GM18505 (cell line): Measurements from ENCODE around the gene GAN.
"Not testable (repeated sequence)": the region's sequence is repeated elsewhere in the genome, so short reads cannot be mapped to it uniquely, and the experiment has no call there.

ENCODE experiments used
- ATAC-seq: cut with Tn5 transposase; IDR thresholded peaks from one replicate; pipeline ENCODE4 v1.9.1; 2021; ENCODE audit not compliant: unreplicated experiment
- POLR2A ChIP-seq: IDR thresholded peaks from 4 replicates; pipeline ENCODE4 v1.6.1; 2011; ENCODE audit warnings: borderline replicate concordance; ENCODE audit not compliant: insufficient read depth, insufficient read length; ENCODE audit errors: extremely low read depth

GAN gene

DNA sequence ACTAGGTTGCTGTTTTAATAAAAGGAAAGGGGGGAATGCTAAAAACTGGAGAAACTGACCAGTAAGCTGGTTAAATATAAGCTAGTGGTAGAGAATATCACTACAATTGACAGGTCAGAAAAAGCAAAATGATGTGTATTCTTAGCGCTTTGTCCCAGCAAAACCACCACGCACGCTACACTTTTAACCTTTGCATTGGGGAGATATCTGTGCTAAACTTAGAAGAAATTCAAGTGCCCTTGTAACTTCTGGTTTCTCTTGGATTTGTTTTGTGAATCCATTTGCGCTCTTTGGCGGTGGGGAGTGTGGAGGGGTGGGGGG, 1.4 kb downstream of the GAN start:
- no peak for ATAC-seq
- no peak for TF ChIP-seq POLR2A

DNA sequence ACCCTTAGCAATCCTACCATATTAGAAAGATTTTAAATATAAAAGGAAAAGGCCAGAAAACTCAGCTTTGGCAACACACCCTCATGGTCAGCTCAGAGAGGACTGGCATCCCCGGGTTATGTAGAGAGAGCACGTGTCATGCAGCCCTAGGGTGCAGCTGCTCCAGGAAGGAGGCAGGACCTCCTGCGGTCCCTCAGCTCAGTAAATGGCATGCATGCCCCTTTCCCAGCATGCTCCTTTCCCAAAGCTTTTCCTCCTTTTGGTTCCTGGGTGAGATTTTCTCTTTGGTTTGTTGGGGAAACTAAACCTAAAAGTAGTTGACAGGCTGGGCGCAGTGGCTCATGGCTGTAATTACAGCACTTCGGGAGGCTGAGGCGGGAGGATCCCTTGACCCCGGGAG, 3.9 kb downstream of the GAN start:
- no peak for ATAC-seq
- TF ChIP-seq POLR2A, result no peak

DNA sequence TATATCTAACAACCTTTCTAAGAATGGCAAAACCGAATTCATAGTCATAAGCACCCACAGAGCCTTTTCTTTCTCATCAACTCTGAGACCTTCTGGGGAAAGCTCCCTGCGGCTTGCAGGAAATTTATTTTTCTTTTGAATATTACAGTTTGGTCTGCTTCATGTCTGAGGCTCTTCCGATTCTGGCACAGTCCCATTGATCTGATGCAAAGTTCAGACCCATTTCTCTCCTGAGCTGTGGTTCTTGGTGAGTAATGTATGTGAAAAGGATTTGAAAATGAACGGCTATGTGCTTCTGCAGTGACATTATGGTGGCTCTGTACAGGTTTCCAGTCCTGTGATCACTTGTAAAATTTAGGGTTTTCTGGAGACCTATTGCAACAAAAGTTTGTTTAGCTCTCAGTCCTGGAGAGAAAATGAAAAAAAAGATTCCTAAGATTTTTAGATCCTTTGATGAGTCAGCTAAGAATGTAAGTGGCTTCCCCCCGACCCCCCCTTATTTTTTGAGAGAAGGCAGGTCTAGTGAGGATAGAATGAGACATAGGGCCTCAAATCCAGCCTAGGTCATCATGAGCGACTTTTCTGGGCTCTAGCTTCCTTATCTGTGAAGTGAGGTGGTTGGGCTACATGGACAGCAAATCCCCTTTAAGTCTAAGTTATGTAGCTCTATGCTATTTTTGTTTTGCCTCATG, 4.6 kb downstream of the GAN start:
- ATAC-seq, result no peak
- no peak for TF ChIP-seq POLR2A

DNA sequence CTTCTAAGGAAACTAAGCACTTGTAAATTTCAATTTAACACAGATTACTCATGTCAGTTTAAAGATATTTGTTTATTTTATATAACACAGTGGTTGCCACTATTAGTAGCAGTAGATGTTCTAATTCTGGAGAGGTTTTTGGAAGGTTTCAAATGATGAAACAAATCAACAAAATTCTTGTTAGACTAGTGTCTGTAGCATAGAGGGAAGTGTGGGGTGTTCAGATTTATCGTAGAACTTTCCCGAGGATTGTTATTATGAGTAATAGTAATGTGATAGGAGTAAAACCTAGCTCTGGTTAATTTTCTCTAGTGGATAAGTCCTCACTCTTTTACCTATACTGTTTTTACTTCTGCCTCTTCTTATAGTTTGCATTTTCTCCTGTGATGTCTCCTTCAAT, 6.3 kb downstream of the GAN start:
- ATAC-seq, result no peak
- TF ChIP-seq POLR2A, result no peak

DNA sequence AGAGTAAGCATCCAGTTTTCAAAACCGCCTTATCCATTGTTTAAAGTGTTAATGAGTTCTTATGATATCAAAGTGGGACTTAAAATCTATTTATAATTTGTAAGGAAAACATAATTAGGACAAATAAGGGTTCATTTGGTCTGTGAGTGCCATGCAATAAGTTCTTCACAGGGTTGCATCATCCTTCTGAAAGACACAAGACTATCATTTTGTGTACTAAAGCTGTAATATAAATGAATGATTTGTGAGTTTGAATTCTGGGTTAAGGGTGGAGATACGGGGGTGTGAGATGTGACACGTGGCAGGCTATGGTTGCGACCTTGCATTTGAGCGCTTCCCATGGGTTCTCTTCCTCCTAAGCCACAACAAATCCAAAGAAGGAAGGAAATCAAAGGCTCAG, 6.8 kb downstream of the GAN start:
- no peak for ATAC-seq
- no peak for TF ChIP-seq POLR2A

DNA sequence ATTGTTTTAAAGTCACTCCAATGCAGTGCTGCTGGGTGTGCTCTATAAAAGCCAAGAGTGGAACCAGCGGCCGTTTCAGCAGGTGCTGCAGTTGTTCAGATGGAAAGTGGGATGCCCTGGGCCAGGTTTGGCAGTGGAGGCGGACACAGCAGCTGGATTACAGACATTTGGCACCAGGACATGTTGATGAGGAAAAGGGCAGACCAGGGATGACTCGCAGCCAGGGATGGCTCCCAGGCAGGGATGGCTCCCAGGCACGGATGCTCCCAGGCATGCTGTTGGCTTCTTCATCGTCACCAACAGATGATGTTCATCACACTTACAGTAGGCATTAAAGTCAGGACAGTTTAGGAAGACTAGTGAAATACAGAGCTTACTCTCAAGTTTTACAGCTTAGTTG, 10.0 kb downstream of the GAN start:
- ATAC-seq, result no peak

DNA sequence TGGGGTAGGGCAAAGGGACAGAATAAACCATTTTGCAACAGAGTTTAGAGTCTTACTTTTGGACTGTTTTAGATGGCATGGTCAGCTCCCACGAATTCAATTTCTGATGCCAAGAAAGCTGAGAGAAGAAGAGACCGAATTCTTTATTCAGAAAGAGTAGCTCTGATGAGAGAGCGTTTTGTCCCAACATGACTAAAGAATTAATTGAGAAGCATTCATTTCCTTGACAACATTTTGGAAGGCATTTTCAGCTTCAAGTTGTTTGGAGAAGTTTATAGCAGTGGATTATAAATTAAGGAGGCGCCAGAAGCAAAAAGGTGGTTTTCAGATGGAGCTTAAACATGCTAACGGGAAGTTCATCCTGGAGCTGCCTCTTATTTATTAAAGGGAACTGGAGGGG, 12.2 kb downstream of the GAN start:
- TF ChIP-seq POLR2A, result no peak
- ATAC-seq, result no peak

More for the DNA sequence above, 10.0 kb downstream of the GAN start:
- no peak for TF ChIP-seq POLR2A

DNA sequence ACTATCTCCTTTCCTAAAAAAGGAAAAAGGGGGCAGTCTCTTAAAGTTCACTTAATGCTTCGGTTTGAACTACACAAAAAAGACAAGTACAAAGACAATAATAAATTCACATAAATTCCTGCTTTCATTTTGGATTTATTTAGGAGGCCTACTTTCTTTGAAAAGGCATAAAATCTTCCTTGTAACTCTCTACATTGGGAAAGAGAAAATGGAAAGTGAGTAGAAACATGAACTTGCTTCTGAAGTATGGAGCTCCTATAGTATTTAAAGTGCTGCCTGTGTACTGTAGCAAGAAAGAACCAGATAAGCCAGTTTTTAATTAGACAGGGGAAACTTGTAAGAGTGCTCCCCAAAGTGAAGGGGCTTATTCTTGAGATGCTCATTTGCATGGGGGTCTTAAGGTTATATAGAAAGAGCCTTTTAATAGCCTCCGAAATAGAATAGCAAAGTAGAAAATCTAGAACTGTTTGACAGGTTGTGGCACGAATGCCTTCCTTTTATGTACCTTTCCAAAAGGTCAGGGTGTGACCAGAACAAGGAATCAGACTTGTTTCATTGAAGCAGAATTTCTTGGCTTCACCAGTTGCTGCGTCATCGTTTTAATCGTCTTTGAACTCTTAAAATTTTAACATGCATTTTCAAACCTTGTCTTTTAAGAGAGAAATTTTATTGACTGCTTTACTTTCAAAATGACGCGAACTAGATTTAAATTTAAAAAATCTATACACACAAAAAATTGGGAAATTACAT, 12.9 kb downstream of the GAN start:
- no peak for TF ChIP-seq POLR2A
- ATAC-seq, result no peak

DNA sequence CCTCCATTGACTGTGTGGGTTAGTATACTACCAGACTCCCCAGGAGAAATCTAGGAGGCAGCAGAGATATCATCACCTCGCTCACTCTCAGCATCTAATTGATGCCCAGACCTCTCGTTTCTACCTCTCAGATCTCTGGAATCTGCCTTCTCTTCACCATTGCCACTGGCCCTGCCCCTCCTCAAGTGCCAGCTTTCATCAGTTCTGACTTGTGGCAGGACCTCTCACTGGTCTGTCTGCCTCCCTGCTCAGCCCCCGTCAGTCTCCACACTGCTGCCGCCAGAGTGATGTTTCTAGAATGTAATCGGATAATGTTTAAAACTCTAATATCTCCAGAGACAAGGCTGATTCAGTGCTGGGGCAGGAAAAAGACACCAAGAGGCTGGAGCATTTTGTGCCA, 15.2 kb downstream of the GAN start:
- TF ChIP-seq POLR2A, result no peak
- no peak for ATAC-seq

DNA sequence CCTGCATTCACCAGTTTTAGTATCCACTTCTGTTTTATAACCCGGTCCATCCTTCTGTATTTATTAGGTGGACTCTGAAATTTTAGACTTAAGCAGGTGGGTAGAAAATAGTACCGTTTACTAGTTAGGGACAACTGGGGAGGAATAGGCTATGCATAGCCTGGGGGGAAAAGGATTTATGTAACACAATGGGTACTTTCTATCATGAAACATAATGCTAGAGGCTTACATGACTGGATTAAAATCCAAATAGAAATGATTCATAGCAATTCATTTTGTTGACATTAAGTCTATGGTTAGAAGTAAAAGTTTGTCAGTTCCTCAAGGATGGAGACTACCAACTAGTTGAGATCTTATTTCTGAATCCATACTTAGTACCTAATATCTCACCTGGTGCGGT, 18.6 kb downstream of the GAN start:
- no peak for ATAC-seq
- TF ChIP-seq POLR2A, result no peak

DNA sequence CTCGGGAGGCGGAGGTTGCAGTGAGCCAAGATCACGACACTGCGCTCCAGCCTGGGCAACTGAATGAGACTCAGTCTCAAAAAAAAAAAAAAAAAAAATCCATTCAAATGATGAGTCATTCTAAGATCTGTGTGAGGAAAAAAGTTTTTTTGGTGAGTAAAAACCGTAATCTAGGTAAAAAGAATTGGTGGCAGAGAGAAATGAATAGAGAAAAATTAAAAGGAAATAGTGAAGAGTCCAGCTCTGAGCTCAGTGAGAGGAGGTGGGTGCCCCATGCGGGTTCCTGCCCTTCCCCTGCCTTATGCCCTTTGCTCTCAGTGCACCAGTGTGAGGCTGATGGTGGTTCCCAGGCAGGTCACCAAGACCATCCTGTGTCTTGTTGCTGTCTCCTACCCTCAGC, 20.9 kb downstream of the GAN start:
- TF ChIP-seq POLR2A, result no peak
- ATAC-seq, result no peak

DNA sequence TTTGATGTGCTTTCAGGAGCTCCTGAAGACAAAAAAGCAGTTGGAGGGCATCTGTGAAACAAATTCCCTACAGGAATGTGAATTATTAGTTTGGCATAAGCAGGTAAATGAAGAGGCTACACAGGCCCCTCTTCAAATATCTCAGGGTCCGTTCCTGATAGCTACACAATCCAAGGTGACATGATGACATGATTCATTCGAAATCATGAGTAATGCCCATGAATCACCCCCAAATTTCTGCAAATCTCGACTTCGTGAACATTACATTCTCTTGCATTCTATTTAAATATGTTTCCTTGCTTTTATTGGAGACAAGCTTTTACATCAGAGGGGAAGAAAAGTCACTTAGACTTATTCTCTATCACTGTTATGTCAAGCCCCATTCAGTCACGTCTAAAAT, 22.3 kb downstream of the GAN start:
- ATAC-seq, result no peak

DNA sequence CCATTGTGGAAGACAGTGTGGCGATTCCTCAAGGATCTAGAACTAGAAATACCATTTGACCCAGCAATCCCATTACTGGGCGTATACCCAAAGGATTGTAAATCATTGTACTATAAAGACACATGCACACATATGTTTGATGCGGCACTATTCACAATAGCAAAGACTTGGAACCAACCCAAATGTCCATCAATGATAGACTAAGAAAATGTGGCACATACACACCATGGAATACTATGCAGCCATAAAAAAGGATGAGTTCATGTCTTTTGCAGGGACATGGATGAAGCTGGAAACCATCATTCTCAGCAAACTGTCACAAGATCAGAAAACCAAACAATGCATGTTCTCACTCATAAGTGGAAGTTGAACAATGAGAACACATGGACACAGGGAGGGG, 30.4 kb downstream of the GAN start:
- ATAC-seq, result not testable (repeated sequence)

More for the DNA sequence above, 22.3 kb downstream of the GAN start:
- TF ChIP-seq POLR2A, result no peak

DNA sequence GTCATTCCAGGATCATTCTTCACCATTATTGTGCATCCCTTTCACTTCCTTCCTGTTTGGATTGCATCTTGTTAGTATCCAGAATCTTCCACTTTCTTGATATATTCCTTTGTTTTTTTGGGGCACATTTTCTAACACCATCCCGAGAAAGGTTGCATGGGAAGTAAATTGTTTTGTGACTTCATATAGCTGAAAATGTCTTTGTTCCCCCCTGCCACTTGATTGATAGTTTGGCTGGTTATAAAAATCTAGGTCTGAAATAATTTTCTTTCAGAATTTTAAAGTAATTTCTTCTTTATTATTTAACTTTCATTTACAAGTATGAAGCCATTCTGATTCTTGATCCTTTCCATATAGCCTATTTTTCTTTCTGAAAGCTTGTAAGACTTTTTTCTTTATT, 32.7 kb downstream of the GAN start:
- TF ChIP-seq POLR2A, result no peak
- no peak for ATAC-seq
